K562 (cell line): ENCODE data around the gene ZNF554. TPM values are rescaled to one million over a fixed set of nuclear protein-coding genes. Genes with fewer than 3 reads are reported as not detected.
A peak's percentile ranks its signal among the peaks of the same experiment; 100 is the strongest.

Experiments
- ATAC-seq: fragments of 200-7000 bp; cut with Tn5 transposase; 3 replicates; pipeline ENCODE4 v1.9.1; 2020; ENCODE audit warnings: moderate library complexity
- BruUV-seq: library from RNA; stranded (reverse); fragments of 400-500 nt; replicated peaks from 2 replicates; lab custom pipeline; 2021; lab: Mats Ljungman, UMichigan
- CTCF ChIA-PET: fragments of 300-600 bp; formaldehyde crosslinking; extraction: SDS; loops from one replicate; lab custom pipeline; 2021; ENCODE audit warnings: low intra/inter-chr PET ratio; lab: Yijun Ruan, JAX
- POLR2A ChIA-PET: fragments of 300-600, 350-650 bp; sonication (Branson Sonifier 250); formaldehyde crosslinking; extraction: SDS; loops from one replicate; lab custom pipeline; 2021; ENCODE audit warnings: antibody characterized with exemption, inconsistent platforms; lab: Yijun Ruan, JAX
- DNase-seq, 4 experiments: peaks; one replicate each; pipeline versions ENCODE4 v3.0.0 to v3.0.0-alpha.2; 2011 to 2018; ENCODE audit warnings: low spot score in 3 of 4, mixed read lengths in 3 of 4; ENCODE audit errors: extremely low read depth in 1 of 4
- FAIRE-seq: peaks from 2 replicates; lab custom pipeline; 2011; peaks lifted over from hg19 to GRCh38; lab: Jason Lieb, UNC
- H2AFZ ChIP-seq: 2 replicates; pipeline ENCODE4 v1.6.0; 2011; ENCODE audit warnings: low read depth, low read length, control low read depth, inconsistent platforms
- H3K27ac ChIP-seq: fragments of 200-600 bp; 3 replicates; pipeline ENCODE4 v1.8.0; 2011; ENCODE audit warnings: low read depth, mild to moderate bottlenecking, control low read depth, inconsistent platforms, low read length, moderate library complexity, mixed read lengths; ENCODE audit errors: extremely low read depth
- H3K27me3 ChIP-seq, 2 experiments: fragments of 300-600 bp in 1 of 2; 2 replicates in 1 of 2; 3 replicates in 1 of 2; pipeline versions ENCODE4 v1.6.0 to v1.8.0; 2011; ENCODE audit warnings: inconsistent platforms in 2 of 2, low read length in 2 of 2, mild to moderate bottlenecking in 1 of 2, mixed read lengths in 1 of 2, moderate library complexity in 1 of 2; ENCODE audit not compliant: control insufficient read depth in 2 of 2, insufficient read depth in 2 of 2
- H3K36me3 ChIP-seq: fragments of 300-600 bp; 3 replicates; pipeline ENCODE4 v1.8.0; 2011; ENCODE audit warnings: mild to moderate bottlenecking, low read length, inconsistent platforms; ENCODE audit not compliant: control insufficient read depth, insufficient read depth
- H3K4me1 ChIP-seq, 2 experiments: fragments of 200-600 bp in 1 of 2; replicated peaks in 1 of 2; 2 replicates in 1 of 2; 3 replicates in 1 of 2; pipeline versions ENCODE4 v1.5.1 to v1.8.0; 2011; ENCODE audit warnings: inconsistent platforms in 2 of 2, low read length in 2 of 2, mild to moderate bottlenecking in 1 of 2, mixed read lengths in 1 of 2, moderate library complexity in 1 of 2; ENCODE audit not compliant: control insufficient read depth in 2 of 2, insufficient read depth in 2 of 2
- H3K4me2 ChIP-seq: 2 replicates; pipeline ENCODE4 v1.6.1; 2011; ENCODE audit warnings: low read length, control low read depth, inconsistent platforms, mixed read lengths; ENCODE audit not compliant: insufficient read depth
- H3K4me3 ChIP-seq: fragments of 200-600 bp; sonication (generic), shearing (Covaris generic); 2 replicates; pipeline ENCODE4 v1.5.1; 2016; ENCODE audit warnings: control low read depth, inconsistent platforms
- H3K79me2 ChIP-seq: fragments of 200-600 bp; 3 replicates; pipeline ENCODE4 v1.8.0; 2011; ENCODE audit warnings: low read length, inconsistent platforms; ENCODE audit not compliant: control insufficient read depth, insufficient read depth
- H3K9ac ChIP-seq, 2 experiments: 2 replicates each; pipeline versions ENCODE4 v1.6.0 to v1.6.1; 2011; ENCODE audit warnings: low read depth in 2 of 2, low read length in 2 of 2, control low read depth in 1 of 2, inconsistent platforms in 1 of 2, mild to moderate bottlenecking in 1 of 2, mixed read lengths in 1 of 2; ENCODE audit not compliant: insufficient read depth in 1 of 2
- H3K9me1 ChIP-seq: one replicate; pipeline ENCODE4 v1.6.0; 2011; ENCODE audit warnings: inconsistent platforms, mild to moderate bottlenecking, low read length, moderate library complexity; ENCODE audit not compliant: control insufficient read depth, insufficient read depth
- H3K9me3 ChIP-seq: replicated peaks from 2 replicates; pipeline ENCODE4 v1.5.1; 2011; ENCODE audit warnings: low read depth, low read length, inconsistent platforms; ENCODE audit not compliant: control insufficient read depth, insufficient read depth
- H4K20me1 ChIP-seq: replicated peaks from 2 replicates; pipeline ENCODE4 v1.6.1; 2011; ENCODE audit warnings: low read length, inconsistent platforms, mixed read lengths; ENCODE audit not compliant: control insufficient read depth, insufficient read depth
- BACH1 ChIP-seq: fragments of 200-800 bp; sonication (Bioruptor generic); IDR thresholded peaks from 2 replicates; pipeline ENCODE4 v1.6.1; 2016; ENCODE audit warnings: missing genetic modification characterization, missing compliant biosample characterization
- CBX5 ChIP-seq: IDR thresholded peaks from 2 replicates; pipeline ENCODE4 v1.6.1; 2014; ENCODE audit warnings: low read depth, borderline replicate concordance
- HMGN3 ChIP-seq: IDR thresholded peaks from 2 replicates; pipeline ENCODE4 v1.6.1; 2011; ENCODE audit warnings: borderline replicate concordance, low read depth, mild to moderate bottlenecking, mixed read lengths, low read length; ENCODE audit not compliant: insufficient read length; ENCODE audit errors: extremely low read depth
- MAZ ChIP-seq, 2 experiments: fragments of 450-650 bp in 1 of 2; sonication (generic) in 1 of 2; formaldehyde crosslinking; IDR thresholded peaks in 1 of 2; conservative IDR thresholded peaks in 1 of 2; 2 replicates each; pipeline versions ENCODE4 v1.4.0 to v1.5.0; 2020; ENCODE audit warnings: mild to moderate bottlenecking in 1 of 2, missing genetic modification reagents in 1 of 2
- PHF21A ChIP-seq: fragments of 450-650 bp; IDR thresholded peaks from 2 replicates; pipeline ENCODE4 v1.6.1; 2017; ENCODE audit warnings: low read depth, borderline replicate concordance
- RBM15 ChIP-seq: fragments of 200-400 bp; formaldehyde crosslinking; IDR thresholded peaks from 2 replicates; pipeline ENCODE4 v1.6.1; 2018; ENCODE audit warnings: mild to moderate bottlenecking, low read length, moderate library complexity; ENCODE audit not compliant: insufficient read depth
- SREBF1 ChIP-seq: fragments of 150-350 bp; IDR thresholded peaks from 2 replicates; pipeline ENCODE4 v1.6.1; 2014; ENCODE audit warnings: antibody characterized with exemption, low read depth, low read length, borderline replicate concordance
- XRCC3 ChIP-seq: fragments of 450-650 bp; IDR thresholded peaks from 2 replicates; pipeline ENCODE4 v1.6.1; 2017; ENCODE audit warnings: mild to moderate bottlenecking, moderate library complexity
- ZBTB12 ChIP-seq: fragments of 250-450 bp; sonication (Bioruptor Pico); IDR thresholded peaks from 2 replicates; pipeline ENCODE4 v1.4.0; 2020
- ZNF121 ChIP-seq: sonication (generic); formaldehyde crosslinking; conservative IDR thresholded peaks from 2 replicates; pipeline ENCODE4 v1.8.0; 2022; ENCODE audit warnings: missing genetic modification reagents
- ZNF282 ChIP-seq: sonication (generic); formaldehyde crosslinking; IDR thresholded peaks from 2 replicates; pipeline ENCODE4 v1.8.1; 2023; ENCODE audit warnings: missing genetic modification reagents
- ZNF561 ChIP-seq: fragments of 450-650 bp; formaldehyde crosslinking; conservative IDR thresholded peaks from 2 replicates; pipeline ENCODE4 v1.4.0; 2020; ENCODE audit warnings: mild to moderate bottlenecking, moderate library complexity
- WGBS: fragments of 100-300 bp; shearing (Covaris generic); methylation state at CpG from one replicate; pipeline ENCODE4 v1.1.6; 2016; ENCODE audit warnings: low coverage, mixed read lengths; ENCODE audit not compliant: insufficient coverage; ENCODE audit errors: missing lambda C conversion rate; 5-methylcytosine and 5-hydroxymethylcytosine counted together
- in situ Hi-C: fragments of 300-500 bp; cut with MboI; formaldehyde crosslinking; loops from 4 replicates; pipeline ENCODE4 v1.15.0; 2018; ENCODE audit warnings: inconsistent platforms, mixed read lengths
- intact Hi-C: fragments of 100-400 bp; cut with micrococcal nuclease; formaldehyde crosslinking; loops from 2 replicates; pipeline ENCODE4 v1.14.2; 2022
- polyA plus RNA-seq, 8 experiments: library from polyadenylated mRNA; depleted of rRNA in 4 of 8; stranded (reverse) in 5 of 8; unstranded in 3 of 8; fragments of >200 nt; fragmentation: Nextera tagmentation in 2 of 8; fragmentation: Illumina TruSeq in 1 of 8; extraction: Ambion mirVana in 2 of 8; extraction: Trizol in 1 of 8; gene quantifications; 2 replicates each; pipeline versions ENCODE4 v1.2.1 to v1.2.3, GENCODE V29; 2011 to 2014; ENCODE audit warnings: inconsistent platforms in 1 of 8, missing spikeins in 1 of 8
- total RNA-seq, 7 experiments: library from RNA; depleted of rRNA in 6 of 7; stranded (reverse); fragments of >200 nt in 6 of 7; fragmentation: Illumina TruSeq in 2 of 7; extraction: Trizol in 2 of 7; gene quantifications; 2 replicates each; pipeline versions ENCODE4 v1.2.1 to v1.2.3, GENCODE V29; 2011 to 2021; ENCODE audit warnings: low replicate concordance in 1 of 7
- TF ChIP-seq, protein P1 (sequence below): fragments of 450-650 bp; IDR thresholded peaks from 2 replicates; pipeline ENCODE4 v1.6.1; 2016; ENCODE audit warnings: low read depth, mild to moderate bottlenecking, moderate library complexity

Gene ZNF554
- total and polyA plus RNA-seq, 9 of the 15 experiments (the other 6 are each of a cell fraction or from before 2014, with no cell fraction given) = 0.07 to 1.8 (median 1.1) TPM

GRCh38 chr19:2816641-2817040, 3.0 kb upstream of the ZNF554 start:
- Histone ChIP-seq H2AFZ (no peak overlapping the region), H3K79me2 (peaks cover 7% of the 10 kb centered on the region), H3K9me1 (no peaks in the 10 kb centered on the region), H3K4me1 (peaks cover 0 to 36% of the 10 kb centered on the region in 2 experiments; a peak in 3 of 5 replicates), H3K4me2 (no peak overlapping the region), H3K36me3 (peaks cover 28% of the 10 kb centered on the region; the same call in 2 of the 3 replicates), H4K20me1 (no peaks in the 10 kb centered on the region), H3K27me3 (no peaks in the 10 kb centered on the region), H3K9me3 (0 out of 2 replicates have a peak, but pooled peaks cover 1% of the 10 kb centered on the region), H3K4me3 (no peak overlapping the region), H3K9ac (peak overlapping the region in 1 of 2 experiments; percentile 52; a peak in 1 of 4 replicates), H3K27ac (no peak overlapping the region)
- POLR2A ChIA-PET = no interaction called here
- FAIRE-seq (no peak), DNase-seq (no peak), ATAC-seq (no peak)
- TF ChIP-seq RBM15 (no peak), PHF21A (no peak), CBX5 (no peak), ZBTB12 (CRISPR knock-in tag) (no peak), ZNF561 (CRISPR knock-in tag) (no peak), SREBF1 (no peak), BACH1 (tag) (no peak), ZNF282 (CRISPR knock-in tag) (no peak), MAZ (CRISPR knock-in tag; conservative IDR thresholded peaks at IDR 0.05 in 1 of 2, IDR thresholded peaks at IDR 0.05 in 1 of 2) (no peak), XRCC3 (no peak), ZNF121 (CRISPR knock-in tag) (no peak), HMGN3 (no peak)
- TF ChIP-seq, protein P1, sequence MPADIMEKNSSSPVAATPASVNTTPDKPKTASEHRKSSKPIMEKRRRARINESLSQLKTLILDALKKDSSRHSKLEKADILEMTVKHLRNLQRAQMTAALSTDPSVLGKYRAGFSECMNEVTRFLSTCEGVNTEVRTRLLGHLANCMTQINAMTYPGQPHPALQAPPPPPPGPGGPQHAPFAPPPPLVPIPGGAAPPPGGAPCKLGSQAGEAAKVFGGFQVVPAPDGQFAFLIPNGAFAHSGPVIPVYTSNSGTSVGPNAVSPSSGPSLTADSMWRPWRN = no peak
- intact Hi-C loops (no loop called here), in situ Hi-C loops (no loop called here)
- BruUV-seq = no TSS peak
- CTCF ChIA-PET = no interaction called here
- whole genome bisulfite sequencing = 95% methylated on average over 13 of the region's 16 CpGs
